Fibroblast of lung (primary cell): ENCODE results near the gene CHD8. TPM values are rescaled to one million over a fixed set of nuclear protein-coding genes. Genes with fewer than 3 reads are reported as not detected.
A peak's percentile ranks its signal among the peaks of the same experiment; 100 is the strongest.

Source experiments
- DNase-seq, 2 donors: peaks; one replicate each; pipeline versions ENCODE4 v3.0.0 to v3.0.0-alpha.2; 2010; ENCODE audit warnings: low read depth in 2 of 2
- H2AFZ ChIP-seq: 2 replicates; pipeline ENCODE4 v1.5.1; 2012; ENCODE audit warnings: low read length, control low read depth, inconsistent platforms
- H3K27ac ChIP-seq: 2 replicates; pipeline ENCODE4 v1.5.1; 2011; ENCODE audit warnings: low read length, control low read depth; ENCODE audit not compliant: insufficient read depth
- H3K27me3 ChIP-seq: 2 replicates; pipeline ENCODE4 v1.5.1; 2011; ENCODE audit warnings: mild to moderate bottlenecking, low read length; ENCODE audit not compliant: control insufficient read depth, insufficient read depth
- H3K36me3 ChIP-seq: 2 replicates; pipeline ENCODE4 v1.5.1; 2011; ENCODE audit warnings: low read length; ENCODE audit not compliant: control insufficient read depth, insufficient read depth
- H3K4me1 ChIP-seq: 2 replicates; pipeline ENCODE4 v1.5.1; 2011; ENCODE audit warnings: low read length; ENCODE audit not compliant: control insufficient read depth, insufficient read depth; ENCODE audit errors: extremely low read depth
- H3K4me2 ChIP-seq: 2 replicates; pipeline ENCODE4 v1.5.1; 2011; ENCODE audit warnings: low read length, control low read depth; ENCODE audit not compliant: insufficient read depth; ENCODE audit errors: extremely low read depth
- H3K4me3 ChIP-seq, 4 experiments: fragments of 200-600 bp in 1 of 4; sonication (generic) in 1 of 4; replicated peaks in 1 of 4; 2 replicates each; pipeline ENCODE4 v1.5.1; 2011 to 2016; ENCODE audit warnings: low read length in 4 of 4, low read depth in 3 of 4, mild to moderate bottlenecking in 3 of 4, control low read depth in 2 of 4, inconsistent platforms in 1 of 4, mixed read lengths in 1 of 4; ENCODE audit not compliant: insufficient read depth in 1 of 4; ENCODE audit errors: control extremely low read depth in 1 of 4
- H3K79me2 ChIP-seq: 2 replicates; pipeline ENCODE4 v1.5.1; 2012; ENCODE audit warnings: mild to moderate bottlenecking, low read length, inconsistent platforms; ENCODE audit not compliant: control insufficient read depth, insufficient read depth
- H3K9ac ChIP-seq: 2 replicates; pipeline ENCODE4 v1.5.1; 2011; ENCODE audit warnings: mild to moderate bottlenecking, low read length, control low read depth; ENCODE audit not compliant: insufficient read depth
- H3K9me3 ChIP-seq: 2 replicates; pipeline ENCODE4 v1.5.1; 2012; ENCODE audit warnings: low read depth, low read length; ENCODE audit not compliant: control insufficient read depth, insufficient read depth
- H4K20me1 ChIP-seq: 2 replicates; pipeline ENCODE4 v1.5.1; 2011; ENCODE audit warnings: low read length; ENCODE audit not compliant: control insufficient read depth, insufficient read depth; ENCODE audit errors: extremely low read depth
- CTCF ChIP-seq, 2 donors: IDR thresholded peaks in 1 of 2; conservative IDR thresholded peaks in 1 of 2; 1 replicate in 1 of 2; 2 replicates in 1 of 2; pipeline ENCODE4 v1.5.1; 2011 to 2012; ENCODE audit warnings: low read length in 2 of 2, control low read depth in 1 of 2, inconsistent platforms in 1 of 2, low read depth in 1 of 2, mild to moderate bottlenecking in 1 of 2
- EZH2 ChIP-seq: IDR thresholded peaks from 2 replicates; pipeline ENCODE4 v1.5.1; 2012; ENCODE audit warnings: low read length, control low read depth, mild to moderate bottlenecking; ENCODE audit errors: missing control alignments
- polyA plus RNA-seq, 2 donors: library from polyadenylated mRNA; depleted of rRNA in 1 of 2; stranded (reverse) in 1 of 2; unstranded in 1 of 2; fragments of >200 nt; gene quantifications; 2 replicates each; pipeline ENCODE4 v1.2.1, GENCODE V29; 2011 to 2012; ENCODE audit warnings: missing spikeins in 1 of 2
- total RNA-seq: library from RNA; depleted of rRNA; stranded (reverse); fragments of >200 nt; gene quantifications from 2 replicates; pipeline ENCODE4 v1.2.1, GENCODE V29; 2014

Gene CHD8
- total and polyA plus RNA-seq, 2 donors (not counting 1 experiment from before 2014, with no cell fraction given) = 11.1 to 56.3 TPM

- H3K4me1 ChIP-seq = peaks cover 5% of the 10 kb centered on the region
- H3K79me2 ChIP-seq = peaks cover 33% of the 10 kb centered on the region
- H2AFZ ChIP-seq = no peak overlapping the region
- no peaks in the 10 kb centered on the region for H3K9me3 ChIP-seq
- no peaks in the 10 kb centered on the region for H3K27me3 ChIP-seq
- no peaks in the 10 kb centered on the region for H4K20me1 ChIP-seq
- DNase-seq = no peak
- no peak overlapping the region for H3K4me2 ChIP-seq
- TF ChIP-seq CTCF (conservative IDR thresholded peaks at IDR 0.05 in 1 of 2, IDR thresholded peaks at IDR 0.05 in 1 of 2; ENCODE audit: low read depth in 1 of 2, low read length in 2 of 2) = no peak
- no peak for TF ChIP-seq EZH2
- H3K36me3 ChIP-seq = peaks cover 8% of the 10 kb centered on the region
- H3K9ac ChIP-seq = no peak overlapping the region
- peak overlapping the region; percentile 88 for H3K27ac ChIP-seq
- H3K4me3 ChIP-seq = no peak overlapping the region
These were observed 70.6 kb downstream of the CHD8 start for GRCh38 chr14:21385188-21385904.

GRCh38 chr14:21384494-21384851 lies 71.5 kb downstream of the CHD8 start:
- Histone ChIP-seq H3K9me3 (no peaks in the 10 kb centered on the region), H3K4me3 (peak overlapping the region; percentile 63 to 97 (median 76)), H2AFZ (peak overlapping the region; percentile 71), H3K27me3 (no peaks in the 10 kb centered on the region), H4K20me1 (no peaks in the 10 kb centered on the region), H3K9ac (peak overlapping the region; percentile 86), H3K4me1 (peaks cover 5% of the 10 kb centered on the region), H3K4me2 (peak overlapping the region; percentile 81), H3K36me3 (peaks cover 8% of the 10 kb centered on the region), H3K79me2 (peaks cover 42% of the 10 kb centered on the region), H3K27ac (peak overlapping the region; percentile 88)
- DNase-seq = no peak
- no peak for TF ChIP-seq CTCF (conservative IDR thresholded peaks at IDR 0.05 in 1 of 2, IDR thresholded peaks at IDR 0.05 in 1 of 2; ENCODE audit: low read depth in 1 of 2, low read length in 2 of 2)
- no peak for TF ChIP-seq EZH2

GRCh38 chr14:21383848-21384493 lies 72.0 kb downstream of the CHD8 start, which contains the start of gene SUPT16H:
Gene SUPT16H (minus strand): TSS chr14:21384019. CDS start chr14:21383927, 92 bp downstream.
- Histone ChIP-seq H3K36me3 (peaks cover 8% of the 10 kb centered on the region), H3K4me1 (peaks cover 5% of the 10 kb centered on the region), H3K27me3 (no peaks in the 10 kb centered on the region), H2AFZ (peak within 1 kb of the TSS; percentile 71), H3K9ac (peak within 1 kb of the TSS; percentile 86), H3K4me2 (peak within 1 kb of the TSS; percentile 89), H3K4me3 (peak within 1 kb of the TSS; percentile 63 to 97 (median 76)), H3K27ac (peak within 1 kb of the TSS; percentile 88), H3K79me2 (peaks cover 47% of the 10 kb centered on the region), H3K9me3 (no peaks in the 10 kb centered on the region), H4K20me1 (no peaks in the 10 kb centered on the region)
- no peak for TF ChIP-seq CTCF (conservative IDR thresholded peaks at IDR 0.05 in 1 of 2, IDR thresholded peaks at IDR 0.05 in 1 of 2; ENCODE audit: low read depth in 1 of 2, low read length in 2 of 2)
- no peak for TF ChIP-seq EZH2
- peak; percentile 95 for DNase-seq
